GM19372 (cell line): ENCODE data around the gene VGF.
A peak's percentile ranks its signal among the peaks of the same experiment; 100 is the strongest.

Source experiments
- ATAC-seq: cut with Tn5 transposase; IDR thresholded peaks from one replicate; pipeline ENCODE4 v1.9.1; 2021; ENCODE audit warnings: mild to moderate bottlenecking, low read depth, moderate library complexity; ENCODE audit not compliant: unreplicated experiment

VGF gene

DNA sequence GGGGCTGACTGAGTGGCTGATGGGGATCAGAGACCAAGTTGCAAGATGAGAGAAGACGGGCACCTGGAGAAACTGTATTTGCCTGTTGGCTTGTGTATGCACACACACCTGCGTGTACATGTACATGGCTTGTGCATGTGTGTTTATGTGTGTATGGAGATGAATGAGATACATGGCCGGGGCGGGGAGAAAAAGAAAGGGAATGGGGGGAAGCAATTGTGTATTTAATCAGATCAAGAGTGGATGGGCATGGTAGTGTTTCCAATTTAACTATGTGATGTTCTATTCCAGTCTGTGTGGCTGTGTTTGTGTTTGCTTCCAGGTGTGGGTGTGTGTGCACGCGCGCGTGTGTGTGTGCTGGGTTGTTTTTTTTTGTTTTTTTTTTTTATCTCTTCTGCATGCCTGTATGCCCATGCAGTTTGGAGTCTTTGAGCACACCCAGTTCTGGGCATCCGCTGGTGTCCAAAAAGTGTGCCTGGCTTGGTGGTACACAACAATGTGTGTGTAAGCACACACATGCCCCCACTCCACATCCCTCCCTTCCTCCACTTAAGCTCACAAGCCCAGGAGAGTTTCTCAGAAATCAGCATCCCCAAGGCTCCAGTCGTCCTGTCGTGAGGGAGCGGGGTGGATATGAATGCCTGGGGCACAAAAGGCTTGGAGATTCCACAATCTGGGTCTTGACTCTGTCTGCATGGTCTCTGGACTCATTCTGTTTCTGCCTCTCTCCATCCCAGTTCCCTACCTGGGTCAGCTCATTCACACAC lies 2.5 kb upstream of the VGF start:
- no peak for ATAC-seq

DNA sequence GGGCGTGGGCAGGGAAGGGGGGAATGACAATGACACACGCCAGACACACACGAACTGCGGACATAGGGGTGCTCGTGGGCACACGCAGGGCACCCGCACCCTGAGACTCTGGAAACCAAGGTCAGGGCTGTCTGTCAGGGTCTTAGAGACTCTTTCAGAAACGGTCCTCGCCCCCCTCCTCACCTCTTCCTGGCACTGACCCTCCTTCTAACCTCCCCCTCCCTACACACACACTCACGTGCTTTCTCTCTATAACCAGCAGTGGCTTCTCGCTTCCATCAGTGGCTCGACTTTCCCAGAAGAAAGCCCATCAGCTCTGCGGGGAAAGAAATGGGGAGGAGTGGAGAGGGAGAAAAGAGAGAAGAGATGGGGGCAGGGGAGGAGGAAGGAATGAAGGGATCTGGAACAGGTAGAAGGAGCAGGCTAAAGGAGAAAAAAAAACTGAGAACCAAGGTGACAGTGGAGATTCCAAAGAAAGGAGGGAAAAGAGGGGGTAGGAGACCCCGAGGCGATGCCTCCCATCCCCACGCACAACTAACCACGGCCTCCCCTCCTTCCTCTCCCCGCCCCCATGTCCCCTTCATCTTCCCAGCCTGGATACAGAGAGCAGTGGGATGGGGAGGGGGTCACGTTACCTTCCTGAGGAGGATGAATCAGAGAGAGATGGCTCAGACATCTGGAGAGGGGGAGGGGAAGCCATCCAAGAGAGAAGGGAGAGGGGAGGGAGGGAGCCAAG lies 1.7 kb upstream of the VGF start:
- no peak for ATAC-seq

DNA sequence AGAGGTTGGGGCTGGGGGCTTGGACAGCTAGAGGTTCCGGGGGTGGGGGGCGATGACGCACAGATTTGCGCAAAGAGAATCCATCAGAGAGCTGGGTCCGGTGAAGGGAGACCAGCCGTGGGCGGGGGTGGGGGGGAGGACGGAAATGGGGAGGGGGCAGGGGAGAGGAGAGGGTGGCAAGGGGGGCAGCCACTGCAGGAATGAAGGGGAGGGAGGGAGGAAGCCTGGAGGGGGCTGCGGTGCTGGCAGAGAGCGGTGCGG lies 1.2 kb upstream of the VGF start:
- ATAC-seq, result no peak

DNA sequence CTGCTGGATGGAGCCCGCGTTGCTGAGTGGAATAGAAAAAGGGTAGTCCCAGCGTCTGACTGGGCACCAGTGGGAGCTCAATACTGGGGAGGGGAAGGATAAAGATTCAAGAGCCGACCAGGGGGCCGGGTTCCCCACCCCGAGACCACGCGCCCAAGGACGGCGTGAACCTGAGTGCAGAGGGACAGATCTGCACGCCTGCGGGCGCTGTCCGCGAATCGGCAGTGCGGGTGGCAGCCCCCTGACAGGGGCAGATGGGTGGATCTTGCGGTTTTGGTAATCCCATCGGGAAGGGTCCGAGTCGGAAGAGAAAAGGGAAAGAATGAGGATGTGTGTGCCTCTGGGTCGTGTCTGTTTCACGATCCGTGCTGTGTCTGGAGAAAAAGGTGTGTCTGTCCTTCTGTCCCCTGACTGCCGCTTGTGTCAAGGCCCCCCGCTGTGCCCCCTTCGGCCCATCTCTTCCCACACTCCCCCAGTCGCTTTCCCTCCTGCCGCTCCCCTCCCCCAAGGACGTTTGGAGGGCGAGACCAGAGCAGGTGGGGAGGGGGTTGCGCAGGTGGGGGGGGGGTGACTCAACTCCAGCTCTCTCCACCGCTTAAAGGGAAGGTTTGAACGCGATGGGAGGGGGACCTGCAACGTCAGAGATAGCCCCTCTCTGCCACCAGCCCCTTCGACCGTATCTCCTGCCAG lies 734 bp upstream of the VGF start:
- ATAC-seq, result no peak

DNA sequence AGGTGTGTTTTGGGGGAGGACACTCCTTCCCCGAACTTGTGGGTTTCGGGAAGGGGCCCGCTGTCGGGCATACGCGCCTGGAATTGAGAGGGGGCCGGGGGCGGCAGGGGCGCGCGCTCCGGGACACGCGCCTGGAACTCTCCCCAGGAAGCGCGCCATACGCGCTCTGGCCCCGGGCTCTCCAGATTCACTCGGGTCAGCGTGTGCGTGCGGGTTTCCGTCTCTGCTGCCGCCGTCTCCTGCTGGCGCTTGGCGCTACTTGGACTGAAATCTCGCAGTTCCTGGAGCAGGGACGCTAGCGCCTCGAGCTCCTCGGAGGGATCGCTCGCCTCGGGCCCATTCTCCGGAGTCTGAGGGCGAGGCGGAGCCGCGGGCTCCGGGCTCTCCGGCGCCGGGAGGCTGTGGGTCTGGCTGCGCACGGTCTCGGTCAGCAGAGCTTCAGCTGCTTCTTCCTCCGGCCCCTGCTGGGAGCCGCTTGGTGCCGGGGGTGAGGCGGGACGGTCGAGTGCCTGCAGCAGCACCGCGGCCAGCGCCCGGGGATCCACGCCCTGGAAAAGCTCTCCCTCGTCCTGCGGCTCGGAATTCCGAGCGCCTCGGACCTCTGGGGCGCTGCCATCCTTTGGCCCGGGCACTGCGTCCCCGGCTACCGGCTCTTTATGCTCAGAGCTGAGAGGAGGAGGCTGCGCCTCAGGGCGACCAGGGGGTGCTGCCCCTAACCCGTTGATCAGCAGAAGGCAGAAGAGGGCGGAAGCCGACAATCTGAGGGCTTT lies 1.1 kb downstream of the VGF start:
- no peak for ATAC-seq

DNA sequence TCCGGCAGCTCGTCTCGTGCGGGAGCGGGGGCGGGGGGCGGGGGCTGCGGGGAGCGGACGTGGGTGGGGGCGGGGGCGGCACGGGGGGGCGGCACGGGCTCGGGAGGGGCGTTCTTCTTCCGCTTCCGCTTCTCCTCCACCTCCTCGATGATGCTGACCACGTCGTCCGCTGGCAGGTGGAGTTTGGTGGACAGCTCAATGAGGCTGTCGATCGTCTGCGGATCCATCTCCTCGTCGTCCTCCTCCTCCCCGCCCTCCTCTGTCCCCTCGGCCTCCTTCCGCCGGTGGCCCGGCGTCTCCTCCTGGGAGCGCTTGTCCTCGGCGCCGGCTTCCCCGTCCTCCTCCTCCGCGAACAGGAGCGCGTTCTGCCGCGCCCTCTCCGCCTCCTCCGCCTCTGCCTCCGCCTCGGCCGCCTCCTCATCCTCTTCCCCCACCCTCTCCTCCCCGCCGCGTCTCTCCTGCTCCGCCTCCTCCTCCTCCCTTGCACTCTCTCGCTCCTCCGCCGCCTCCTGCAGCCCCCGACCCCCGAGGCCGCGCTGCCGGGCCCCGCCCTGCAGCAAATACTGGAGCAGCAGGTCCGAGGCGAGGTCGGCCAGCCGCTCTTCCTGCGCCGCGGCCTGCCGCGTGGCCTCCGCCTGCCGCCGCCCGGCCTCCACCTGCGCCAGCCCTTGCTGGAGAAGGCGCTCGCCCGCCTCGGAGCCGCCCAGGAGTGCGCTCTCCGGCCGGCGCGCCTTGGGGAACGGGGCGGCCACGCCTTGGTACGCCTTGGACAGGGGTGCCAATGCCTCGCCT lies 1.9 kb downstream of the VGF start:
- no peak for ATAC-seq

DNA sequence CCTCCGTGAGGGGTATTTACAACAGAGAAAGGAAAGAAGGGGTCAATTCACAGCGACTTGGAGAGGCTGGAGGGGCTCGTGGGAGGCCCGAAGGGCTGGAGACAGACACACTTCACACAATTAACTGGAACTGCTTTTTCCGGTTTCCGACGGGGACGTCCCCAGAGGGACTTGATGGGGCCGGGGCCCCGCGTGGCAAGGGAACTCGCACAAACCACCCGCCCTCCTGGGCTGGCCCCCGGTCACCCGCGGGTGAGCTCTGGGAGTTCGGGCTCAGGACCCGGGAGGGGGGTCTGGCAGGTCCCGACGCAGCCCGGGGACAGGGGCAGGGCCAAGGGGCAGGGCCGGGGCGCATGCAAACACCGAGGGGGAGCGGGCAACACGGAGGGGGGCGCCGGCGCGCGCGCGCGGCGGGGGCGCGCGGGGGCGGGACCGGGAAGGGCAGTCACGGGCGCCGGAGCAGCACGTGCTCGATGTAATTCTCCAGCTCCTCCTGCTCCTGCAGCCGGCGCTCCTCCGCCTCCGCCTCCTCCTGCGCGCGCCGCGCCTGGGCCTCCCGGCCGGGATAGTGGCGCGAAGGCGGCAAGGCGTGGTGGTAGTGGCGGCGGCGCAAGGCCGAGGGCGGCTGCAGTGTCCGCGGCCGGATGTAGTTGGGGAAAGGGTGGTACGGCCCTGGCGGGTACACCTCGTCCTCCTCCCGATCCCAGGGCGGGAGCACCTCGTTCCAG lies 2.7 kb downstream of the VGF start:
- ATAC-seq, result no peak

- no peak for ATAC-seq
Observed at GRCh38 chr7:101161692-101162471, 3.5 kb downstream of the VGF start.

DNA sequence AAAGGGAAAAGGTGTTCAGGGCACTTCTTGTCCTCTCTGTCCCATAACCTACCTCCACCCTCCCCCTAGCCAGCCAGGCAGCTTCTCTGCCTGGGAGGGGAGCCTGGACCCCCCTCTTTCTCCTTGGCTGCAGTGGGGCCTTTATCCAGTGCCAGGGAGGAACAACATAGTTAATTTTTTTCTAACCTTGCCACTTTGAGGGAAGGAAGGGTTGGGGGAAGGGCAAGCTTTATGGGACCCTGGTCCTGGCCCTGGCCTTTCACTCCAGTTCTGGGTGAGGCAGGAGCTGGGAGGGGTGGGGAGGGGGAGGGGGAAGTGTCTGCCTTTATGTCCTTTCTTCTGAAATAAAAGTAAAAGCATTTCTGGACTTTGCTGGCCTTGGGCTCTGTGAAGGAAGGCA lies 4.5 kb downstream of the VGF start:
- ATAC-seq, result no peak

DNA sequence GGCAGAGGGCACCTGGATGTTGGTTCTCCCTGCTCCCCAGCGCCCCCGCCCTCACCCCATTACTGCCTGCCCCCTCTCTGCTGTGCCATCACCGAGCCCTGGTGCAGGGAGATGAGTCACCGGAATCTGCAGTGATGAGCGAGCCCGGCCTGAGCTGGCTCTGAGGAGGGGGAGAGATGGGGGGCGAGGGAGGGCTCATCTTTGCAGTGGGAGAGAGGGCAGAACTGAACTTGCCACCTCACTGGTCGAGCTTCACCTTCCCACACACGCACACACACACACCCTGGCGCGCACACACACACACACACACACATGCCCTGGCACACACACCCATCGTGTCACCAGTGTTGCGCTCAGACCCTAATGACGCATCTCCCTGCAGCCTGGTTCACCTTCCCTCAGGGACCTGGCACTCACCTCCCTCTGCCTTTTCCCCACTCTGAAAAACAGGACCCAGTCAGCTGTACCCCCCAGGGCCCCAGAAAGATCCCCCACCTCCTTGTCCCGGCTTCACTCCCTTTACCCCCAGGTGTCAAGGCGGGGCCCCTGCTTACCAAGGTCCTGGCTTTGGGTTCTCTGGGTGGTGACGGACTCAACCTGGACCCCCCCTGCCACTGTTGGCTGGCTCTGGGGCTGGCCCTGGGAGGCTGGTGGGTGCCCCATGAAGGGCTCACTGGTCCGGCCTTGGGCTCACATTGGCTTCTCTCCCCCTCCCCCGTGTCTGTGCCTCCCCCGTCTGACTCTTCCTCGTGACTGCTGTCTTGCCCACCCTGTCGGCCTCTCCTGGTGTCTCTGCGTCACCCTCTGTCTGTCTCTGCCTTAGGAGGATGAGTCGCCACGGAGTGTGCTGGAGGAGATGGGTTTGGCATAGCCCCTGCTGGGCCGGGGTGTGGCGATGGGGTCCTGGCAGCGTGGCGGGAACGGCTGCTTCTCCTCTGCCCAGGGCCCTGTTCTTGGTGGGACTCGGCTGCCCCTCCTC lies 5.4 kb downstream of the VGF start:
- ATAC-seq, result no peak

- no peak for ATAC-seq
Observed at GRCh38 chr7:101156866-101157589, 8.3 kb downstream of the VGF start.

DNA sequence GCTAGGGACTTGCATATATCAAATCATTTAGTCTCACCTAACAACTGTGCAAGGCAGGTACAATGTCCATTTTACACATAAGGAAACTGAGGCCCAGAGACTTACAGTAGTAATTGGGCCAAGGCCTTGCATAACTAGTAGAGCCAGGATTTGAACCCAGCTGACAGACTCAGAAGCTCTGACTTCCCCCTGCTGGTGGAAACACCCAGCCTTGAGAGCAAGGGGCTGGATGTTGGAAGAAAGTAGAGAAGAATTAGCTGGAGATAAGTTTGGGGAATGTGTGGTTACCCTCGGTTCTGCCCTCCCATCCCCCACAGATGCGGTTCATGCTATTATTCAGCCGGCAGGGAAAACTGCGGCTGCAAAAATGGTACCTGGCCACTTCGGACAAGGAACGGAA lies 9.1 kb downstream of the VGF start:
- ATAC-seq, result no peak

GRCh38 chr7:101155303-101155702 lies 10.1 kb downstream of the VGF start:
- ATAC-seq, result no peak

DNA sequence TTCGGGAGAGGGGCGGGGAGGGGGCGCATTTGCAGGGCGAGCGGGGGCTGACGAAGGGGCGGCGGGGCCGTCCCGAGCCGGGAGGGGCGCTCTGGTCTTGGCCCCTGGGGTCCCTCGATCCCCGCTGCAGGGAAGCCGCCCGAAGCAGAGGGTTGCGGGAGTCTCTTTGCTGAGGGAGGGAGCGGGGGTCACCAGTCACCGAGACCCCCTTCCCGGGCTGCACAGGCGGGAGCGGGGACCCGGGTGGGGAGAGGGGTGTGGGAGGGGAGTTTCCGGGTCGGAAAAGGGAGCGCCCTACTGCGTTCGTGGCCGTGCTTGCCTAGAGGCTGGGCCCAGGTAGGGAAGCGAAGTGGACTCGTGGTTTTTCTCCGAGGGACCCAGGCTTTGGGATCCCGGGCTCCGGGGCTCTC lies 10.7 kb downstream of the VGF start:
- ATAC-seq, result no peak

GRCh38 chr7:101153969-101154692 lies 11.2 kb downstream of the VGF start, which contains the start of gene AP1S1:
Gene AP1S1 (plus strand): TSS chr7:101154476. CDS start chr7:101154515, 39 bp downstream.
- ATAC-seq, result peak; percentile 76

GRCh38 chr7:101151908-101152651 lies 13.3 kb downstream of the VGF start:
- no peak for ATAC-seq
